ENCODE data around the gene DST. TPM values are rescaled to one million over a fixed set of nuclear protein-coding genes. Genes with fewer than 3 reads are reported as not detected.

Gene DST
- total RNA-seq, 1 donor from 2014 or later, result 259 TPM

DNA sequence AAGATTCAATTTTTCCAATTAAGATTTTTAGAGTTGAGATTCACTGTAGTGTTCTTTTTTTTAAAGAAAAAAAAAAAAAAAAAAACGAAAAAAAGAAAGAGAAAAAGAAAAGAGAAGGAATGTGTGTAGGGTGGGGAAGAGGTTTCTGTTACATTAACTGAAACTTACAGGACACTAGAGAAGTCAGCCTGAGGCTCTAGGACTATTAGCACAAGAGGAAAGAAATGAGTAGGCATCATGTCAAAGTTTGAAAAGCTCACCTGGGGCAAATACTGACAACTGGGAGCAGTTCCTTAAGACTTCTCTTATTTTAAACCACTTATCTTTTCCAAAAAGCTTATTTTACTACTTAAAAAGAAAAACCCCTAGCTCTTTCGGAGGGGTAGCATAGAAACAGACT lies 185.9 kb downstream of the DST start:
- no peak overlapping the region for H3K4me3 ChIP-seq
- Mint-ChIP-seq H3K27ac (no peak overlapping the region), H3K36me3 (peaks cover 25% of the 10 kb centered on the region), H3K27me3 (ENCODE audit: insufficient read depth, low read depth) (peaks cover 3% of the 10 kb centered on the region), H3K9me3 (no peaks in the 10 kb centered on the region), H3K4me3 (no peak overlapping the region), H3K4me1 (no peaks in the 10 kb centered on the region)
- no peak overlapping the region for H2AFZ ChIP-seq (replicated peaks)
- H3K27me3 ChIP-seq, result no peaks in the 10 kb centered on the region
- no peak overlapping the region for H3K27ac ChIP-seq
- H3F3A ChIP-seq (ENCODE audit: low read depth), result no peaks in the 10 kb centered on the region
- no peak for TF ChIP-seq EZH2 (IDR thresholded peaks at IDR 0.05)
- TF ChIP-seq, protein P1, sequence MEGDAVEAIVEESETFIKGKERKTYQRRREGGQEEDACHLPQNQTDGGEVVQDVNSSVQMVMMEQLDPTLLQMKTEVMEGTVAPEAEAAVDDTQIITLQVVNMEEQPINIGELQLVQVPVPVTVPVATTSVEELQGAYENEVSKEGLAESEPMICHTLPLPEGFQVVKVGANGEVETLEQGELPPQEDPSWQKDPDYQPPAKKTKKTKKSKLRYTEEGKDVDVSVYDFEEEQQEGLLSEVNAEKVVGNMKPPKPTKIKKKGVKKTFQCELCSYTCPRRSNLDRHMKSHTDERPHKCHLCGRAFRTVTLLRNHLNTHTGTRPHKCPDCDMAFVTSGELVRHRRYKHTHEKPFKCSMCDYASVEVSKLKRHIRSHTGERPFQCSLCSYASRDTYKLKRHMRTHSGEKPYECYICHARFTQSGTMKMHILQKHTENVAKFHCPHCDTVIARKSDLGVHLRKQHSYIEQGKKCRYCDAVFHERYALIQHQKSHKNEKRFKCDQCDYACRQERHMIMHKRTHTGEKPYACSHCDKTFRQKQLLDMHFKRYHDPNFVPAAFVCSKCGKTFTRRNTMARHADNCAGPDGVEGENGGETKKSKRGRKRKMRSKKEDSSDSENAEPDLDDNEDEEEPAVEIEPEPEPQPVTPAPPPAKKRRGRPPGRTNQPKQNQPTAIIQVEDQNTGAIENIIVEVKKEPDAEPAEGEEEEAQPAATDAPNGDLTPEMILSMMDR (IDR thresholded peaks at IDR 0.05), result no peak
- no peak for DNase-seq (ENCODE audit: low spot score)
- H4K20me1 ChIP-seq (ENCODE audit: low read depth), result no peaks in the 10 kb centered on the region
- no peak overlapping the region for H3K4me2 ChIP-seq
- no peaks in the 10 kb centered on the region for H3K4me1 ChIP-seq
- no peaks in the 10 kb centered on the region for H3K9me3 ChIP-seq (ENCODE audit: low read depth)
- peaks cover 10% of the 10 kb centered on the region for H3K36me3 ChIP-seq
- no peaks in the 10 kb centered on the region for H3K79me2 ChIP-seq (ENCODE audit: low read depth)
- no peak overlapping the region for H3K9ac ChIP-seq

DNA sequence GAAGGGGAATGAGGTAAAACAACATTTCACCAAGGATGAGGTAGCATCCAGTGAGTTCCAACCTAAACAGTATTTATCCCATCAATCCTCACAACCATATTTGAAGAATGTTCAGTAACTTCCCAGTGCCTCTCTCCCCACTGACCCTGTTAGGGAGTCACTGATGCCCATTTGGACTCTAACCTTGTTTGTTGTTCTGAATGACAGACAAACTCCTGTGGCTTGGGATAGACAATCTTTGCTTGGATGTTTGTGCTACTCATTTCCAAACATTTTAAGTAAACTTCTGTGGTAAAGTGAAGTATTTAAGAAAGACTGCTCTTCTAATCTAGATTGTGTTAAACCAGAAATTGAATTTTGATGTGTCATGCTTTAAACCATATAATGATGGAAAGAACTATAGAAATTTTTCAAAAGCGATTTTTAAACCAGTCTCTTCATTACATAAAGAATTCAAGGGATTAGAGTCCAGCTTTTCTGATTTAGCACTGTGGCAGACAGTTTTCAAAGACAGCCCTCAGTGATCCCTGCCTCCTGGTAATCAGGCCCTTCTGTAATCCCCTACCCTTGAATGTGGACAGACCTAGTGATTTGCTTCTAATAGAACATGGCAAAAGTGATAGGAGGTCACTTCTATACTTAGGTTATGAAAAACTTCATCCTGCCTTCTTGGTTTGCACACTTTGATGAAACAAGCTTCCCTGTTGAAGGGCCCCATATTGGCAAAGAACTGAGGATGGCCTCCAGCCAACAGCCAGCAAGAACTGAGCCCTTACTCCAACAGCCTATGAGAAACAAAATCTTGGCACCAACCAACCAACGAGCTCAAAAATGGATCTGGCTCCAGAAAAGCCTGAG lies 191.6 kb downstream of the DST start:
- Mint-ChIP-seq H3K36me3 (peaks cover 1% of the 10 kb centered on the region), H3K27me3 (ENCODE audit: insufficient read depth, low read depth) (peaks cover 7% of the 10 kb centered on the region), H3K4me1 (peaks cover 8% of the 10 kb centered on the region), H3K27ac (no peak overlapping the region), H3K9me3 (no peaks in the 10 kb centered on the region), H3K4me3 (no peak overlapping the region)
- Histone ChIP-seq H4K20me1 (ENCODE audit: low read depth) (no peaks in the 10 kb centered on the region), H3K36me3 (no peaks in the 10 kb centered on the region), H3K9ac (no peak overlapping the region), H3K9me3 (ENCODE audit: low read depth) (no peaks in the 10 kb centered on the region), H3K4me3 (no peak overlapping the region), H3F3A (ENCODE audit: low read depth) (peaks cover 9% of the 10 kb centered on the region), H3K79me2 (ENCODE audit: low read depth) (no peaks in the 10 kb centered on the region), H3K4me2 (no peak overlapping the region), H3K4me1 (no peaks in the 10 kb centered on the region), H3K27ac (no peak overlapping the region), H2AFZ (replicated peaks) (no peak overlapping the region), H3K27me3 (no peaks in the 10 kb centered on the region)
- DNase-seq (ENCODE audit: low spot score), result no peak
- TF ChIP-seq, protein P1 (IDR thresholded peaks at IDR 0.05), result no peak
- no peak for TF ChIP-seq EZH2phosphoT487 (IDR thresholded peaks at IDR 0.05)
- no peak for TF ChIP-seq EZH2 (IDR thresholded peaks at IDR 0.05)

DNA sequence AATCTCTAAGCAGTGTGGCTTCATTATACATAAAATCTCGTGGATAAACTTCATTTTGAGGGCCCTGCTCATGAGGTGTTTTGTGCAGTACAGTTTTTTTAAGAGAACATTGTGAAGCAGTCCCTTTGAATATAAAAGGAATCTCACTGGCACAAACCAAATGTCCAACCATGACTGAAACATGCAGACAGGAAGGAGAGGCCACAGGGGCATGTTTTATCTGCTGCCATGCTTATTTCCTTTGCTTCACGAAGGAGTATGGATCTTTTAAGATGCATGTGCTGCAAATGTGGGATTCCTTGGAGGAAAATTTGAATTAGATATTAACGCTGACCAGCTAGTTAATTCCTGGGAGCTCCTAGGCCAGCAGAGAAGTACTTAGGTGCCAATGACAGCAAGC lies 192.3 kb downstream of the DST start:
- H3K4me1 Mint-ChIP-seq, result peaks cover 8% of the 10 kb centered on the region
- Histone ChIP-seq H3K4me3 (no peak overlapping the region), H3K4me1 (no peaks in the 10 kb centered on the region), H3K27me3 (no peaks in the 10 kb centered on the region), H3K9ac (no peak overlapping the region), H3K79me2 (ENCODE audit: low read depth) (no peaks in the 10 kb centered on the region), H3F3A (ENCODE audit: low read depth) (peaks cover 9% of the 10 kb centered on the region), H2AFZ (replicated peaks) (no peak overlapping the region), H3K9me3 (ENCODE audit: low read depth) (no peaks in the 10 kb centered on the region), H3K4me2 (no peak overlapping the region), H3K27ac (no peak overlapping the region), H3K36me3 (no peaks in the 10 kb centered on the region), H4K20me1 (ENCODE audit: low read depth) (no peaks in the 10 kb centered on the region)
- no peaks in the 10 kb centered on the region for H3K9me3 Mint-ChIP-seq
- H3K27ac Mint-ChIP-seq, result no peak overlapping the region
- peaks cover 7% of the 10 kb centered on the region for H3K27me3 Mint-ChIP-seq (ENCODE audit: insufficient read depth, low read depth)
- H3K36me3 Mint-ChIP-seq, result peaks cover 1% of the 10 kb centered on the region
- TF ChIP-seq, protein P1 (IDR thresholded peaks at IDR 0.05), result no peak
- TF ChIP-seq EZH2 (IDR thresholded peaks at IDR 0.05), result no peak
- TF ChIP-seq EZH2phosphoT487 (IDR thresholded peaks at IDR 0.05), result no peak
- no peak for DNase-seq (ENCODE audit: low spot score)
- H3K4me3 Mint-ChIP-seq, result no peak overlapping the region
